Panc1 (cell line): ENCODE measurements around the gene ZRANB1.

Source experiments
- POLR2AphosphoS5 ChIP-seq: IDR thresholded peaks from 2 replicates; pipeline ENCODE4 v1.6.1; 2012; ENCODE audit warnings: mild to moderate bottlenecking, low read depth, low read length, moderate library complexity
- REST ChIP-seq, 2 experiments: IDR thresholded peaks; 2 replicates each; pipeline ENCODE4 v1.6.1; 2011 to 2012; ENCODE audit warnings: low read depth in 2 of 2, control low read depth in 1 of 2, low read length in 1 of 2, mild to moderate bottlenecking in 1 of 2, moderate library complexity in 1 of 2; ENCODE audit not compliant: insufficient read depth in 1 of 2
- SIN3A ChIP-seq: IDR thresholded peaks from 2 replicates; pipeline ENCODE4 v1.6.1; 2012; ENCODE audit warnings: low read depth, mild to moderate bottlenecking, low read length, moderate library complexity, borderline replicate concordance; ENCODE audit not compliant: insufficient read depth
- TF ChIP-seq, protein P1 (sequence below): fragments of 450-650 bp; IDR thresholded peaks from 2 replicates; pipeline ENCODE4 v1.5.1; 2017; ENCODE audit warnings: mild to moderate bottlenecking

DNA sequence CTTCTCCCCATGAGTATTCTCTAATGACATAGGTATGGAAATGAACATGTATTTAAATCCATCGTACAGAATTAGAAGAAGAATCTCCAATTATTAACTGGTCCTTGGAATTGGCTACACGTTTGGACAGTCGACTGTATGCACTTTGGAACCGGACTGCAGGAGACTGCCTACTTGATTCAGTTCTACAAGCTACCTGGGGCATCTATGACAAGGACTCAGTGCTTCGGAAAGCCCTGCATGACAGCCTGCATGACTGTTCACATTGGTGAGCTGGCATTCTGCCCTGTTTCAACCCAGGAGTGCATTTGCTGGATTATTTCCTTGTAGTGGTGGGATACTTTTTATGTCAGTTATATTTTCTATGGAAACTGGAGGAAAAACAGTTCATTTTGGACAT, 32.2 kb downstream of the ZRANB1 start:
- TF ChIP-seq, protein P1, sequence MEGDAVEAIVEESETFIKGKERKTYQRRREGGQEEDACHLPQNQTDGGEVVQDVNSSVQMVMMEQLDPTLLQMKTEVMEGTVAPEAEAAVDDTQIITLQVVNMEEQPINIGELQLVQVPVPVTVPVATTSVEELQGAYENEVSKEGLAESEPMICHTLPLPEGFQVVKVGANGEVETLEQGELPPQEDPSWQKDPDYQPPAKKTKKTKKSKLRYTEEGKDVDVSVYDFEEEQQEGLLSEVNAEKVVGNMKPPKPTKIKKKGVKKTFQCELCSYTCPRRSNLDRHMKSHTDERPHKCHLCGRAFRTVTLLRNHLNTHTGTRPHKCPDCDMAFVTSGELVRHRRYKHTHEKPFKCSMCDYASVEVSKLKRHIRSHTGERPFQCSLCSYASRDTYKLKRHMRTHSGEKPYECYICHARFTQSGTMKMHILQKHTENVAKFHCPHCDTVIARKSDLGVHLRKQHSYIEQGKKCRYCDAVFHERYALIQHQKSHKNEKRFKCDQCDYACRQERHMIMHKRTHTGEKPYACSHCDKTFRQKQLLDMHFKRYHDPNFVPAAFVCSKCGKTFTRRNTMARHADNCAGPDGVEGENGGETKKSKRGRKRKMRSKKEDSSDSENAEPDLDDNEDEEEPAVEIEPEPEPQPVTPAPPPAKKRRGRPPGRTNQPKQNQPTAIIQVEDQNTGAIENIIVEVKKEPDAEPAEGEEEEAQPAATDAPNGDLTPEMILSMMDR: no peak
- no peak for TF ChIP-seq POLR2AphosphoS5
- TF ChIP-seq REST (IDR thresholded peaks at IDR 0.05; ENCODE audit: insufficient read depth in 1 of 2, low read depth in 2 of 2, low read length in 1 of 2): no peak
- no peak for TF ChIP-seq SIN3A
